MG63 (cell line): ENCODE measurements around the gene MR1. TPM values are rescaled to one million over a fixed set of nuclear protein-coding genes. Genes with fewer than 3 reads are reported as not detected.

ENCODE experiments used
- DNase-seq: peaks from one replicate; pipeline ENCODE4 v3.0.0-alpha.2; 2020
- H3K27me3 ChIP-seq: fragments of 250-450 bp; sonication (Bioruptor Pico); 2 replicates; pipeline ENCODE4 v1.5.1; 2020; ENCODE audit warnings: mild to moderate bottlenecking, moderate library complexity
- H3K36me3 ChIP-seq: fragments of 250-450 bp; sonication (Bioruptor Pico); 2 replicates; pipeline ENCODE4 v1.5.1; 2020; ENCODE audit warnings: mild to moderate bottlenecking, moderate library complexity
- H3K4me3 ChIP-seq: fragments of 250-450 bp; sonication (Bioruptor Pico); 2 replicates; pipeline ENCODE4 v1.5.1; 2020; ENCODE audit warnings: mild to moderate bottlenecking, moderate library complexity
- H3K9me3 ChIP-seq: fragments of 250-450 bp; sonication (Bioruptor Pico); 2 replicates; pipeline ENCODE4 v1.5.1; 2020; ENCODE audit warnings: mild to moderate bottlenecking, moderate library complexity
- total RNA-seq: library from RNA; depleted of rRNA; stranded (reverse); fragments of >200 nt; shearing (Covaris generic); gene quantifications from 2 replicates; pipeline ENCODE4 v1.2.3, GENCODE V29; 2014; ENCODE audit warnings: low replicate concordance; rRNA removed

Gene MR1
- total RNA-seq, 1 experiment from 2014 or later = 15.3 TPM

DNA sequence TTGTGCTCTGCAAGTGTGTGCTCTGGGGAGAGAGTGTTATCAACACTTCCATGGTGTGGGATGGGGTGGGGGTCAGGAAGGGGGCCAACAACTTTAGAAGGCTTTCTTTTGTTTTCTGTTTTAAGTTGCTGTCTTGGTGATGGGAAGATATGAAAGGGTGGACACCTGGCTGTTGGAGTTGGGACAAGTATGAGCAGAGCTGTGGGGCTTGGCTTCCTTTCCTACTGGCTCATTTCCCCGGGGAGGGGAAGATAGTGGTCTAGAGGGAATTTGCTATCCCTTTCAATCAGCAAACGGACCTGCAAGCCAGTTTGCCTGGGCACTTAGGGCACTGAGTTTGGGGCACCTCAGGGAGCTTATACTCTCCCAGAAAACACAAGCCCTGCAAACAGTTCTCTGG is 73.9 kb downstream of the MR1 start:
- H3K27me3 ChIP-seq = no peaks in the 10 kb centered on the region
- H3K9me3 ChIP-seq = no peaks in the 10 kb centered on the region
- no peak for DNase-seq
- no peak overlapping the region for H3K4me3 ChIP-seq
- H3K36me3 ChIP-seq = no peaks in the 10 kb centered on the region

DNA sequence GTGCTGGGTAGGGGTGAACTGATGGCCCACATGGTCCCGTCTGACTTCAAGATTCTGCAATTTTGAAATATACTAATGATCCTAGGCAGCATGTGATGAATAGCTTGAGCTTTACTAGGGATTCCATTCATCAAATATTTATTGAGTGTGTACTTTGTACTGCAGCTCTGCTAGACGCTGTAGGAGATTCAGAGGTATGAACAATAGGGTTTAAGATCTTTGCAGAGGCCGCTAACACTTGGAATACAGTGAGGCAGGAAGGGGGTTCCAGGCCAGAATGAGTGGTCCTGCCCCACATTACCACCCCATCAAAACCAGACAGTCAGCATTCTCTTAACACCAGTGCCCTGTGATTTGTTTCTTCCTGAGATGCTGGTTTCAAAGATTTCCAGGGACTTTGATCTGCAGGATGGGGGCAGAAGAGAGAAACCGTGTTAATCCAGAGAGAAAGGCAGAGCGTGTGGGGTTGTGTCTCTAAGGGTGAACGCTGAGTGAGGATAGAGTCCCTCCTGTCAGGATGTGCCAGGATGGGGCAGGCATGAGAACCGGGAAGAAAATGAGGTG is 74.6 kb downstream of the MR1 start:
- no peak overlapping the region for H3K4me3 ChIP-seq
- no peaks in the 10 kb centered on the region for H3K27me3 ChIP-seq
- no peaks in the 10 kb centered on the region for H3K9me3 ChIP-seq
- H3K36me3 ChIP-seq = no peaks in the 10 kb centered on the region
- DNase-seq = no peak

GRCh38 chr1:181110013-181110412 is 76.2 kb downstream of the MR1 start:
- no peaks in the 10 kb centered on the region for H3K9me3 ChIP-seq
- H3K4me3 ChIP-seq = no peak overlapping the region
- no peaks in the 10 kb centered on the region for H3K36me3 ChIP-seq
- no peaks in the 10 kb centered on the region for H3K27me3 ChIP-seq
- no peak for DNase-seq

Other genes starting within 250 kb of the MR1 start
- gene KIAA1614, start 121.1 kb upstream of the MR1 start, total RNA-seq = 3.9 and 13.8 TPM in 2 replicates
- gene STX6, start 11.1 kb upstream of the MR1 start, total RNA-seq = 23.8 and 27.7 TPM in 2 replicates
- gene IER5, start 54.7 kb downstream of the MR1 start, total RNA-seq = 10.5 and 17.8 TPM in 2 replicates